Measurements from ENCODE around the gene DRC3. TPM values are rescaled to one million over a fixed set of nuclear protein-coding genes. Genes with fewer than 3 reads are reported as not detected.

The DRC3 gene
- total RNA-seq, 1 experiment from 2014 or later = 2.3 TPM

GRCh38 chr17:17944242-17944641 lies 28.4 kb upstream of the DRC3 start:
- intact Hi-C loops (cut with micrococcal nuclease) = no loop called here
- no peak for TF ChIP-seq CTCF (IDR thresholded peaks at IDR 0.05; ENCODE audit: unreplicated experiment)
- no peaks in the 10 kb centered on the region for H3K36me3 Mint-ChIP-seq (ENCODE audit: insufficient read depth, unreplicated experiment)
- no peak overlapping the region for H3K4me3 Mint-ChIP-seq (ENCODE audit: unreplicated experiment)
- H3K27me3 Mint-ChIP-seq (ENCODE audit: insufficient read depth, unreplicated experiment) = no peaks in the 10 kb centered on the region
- POLR2A ChIA-PET = interaction anchor here (1.0 to 2.8 kb wide), 3 partner anchors 8 to 28 kb away, joined by 3 to 18 read pairs (median 4); partner anchors contain the start of genes DRC3 and TOM1L2
- CTCF ChIA-PET = interaction anchor here (0.7 to 1.1 kb wide), 2 partner anchors 9 to 89 kb away, joined by 3 to 4 read pairs; no protein-coding TSS in a partner anchor
- H3K27ac Mint-ChIP-seq (ENCODE audit: low read depth, unreplicated experiment) = no peak overlapping the region
- peaks cover 30% of the 10 kb centered on the region for H3K4me1 Mint-ChIP-seq (ENCODE audit: insufficient read depth, unreplicated experiment)
- H3K9me3 Mint-ChIP-seq (ENCODE audit: unreplicated experiment) = no peaks in the 10 kb centered on the region
- no TSS peak for BruUV-seq (replicated peaks)
- DNase-seq (ENCODE audit: unreplicated experiment) = no peak

GRCh38 chr17:17944743-17945142 lies 27.9 kb upstream of the DRC3 start:
- DNase-seq (ENCODE audit: unreplicated experiment) = no peak
- Mint-ChIP-seq H3K4me3 (ENCODE audit: unreplicated experiment) (no peak overlapping the region), H3K4me1 (ENCODE audit: insufficient read depth, unreplicated experiment) (peaks cover 27% of the 10 kb centered on the region), H3K27ac (ENCODE audit: low read depth, unreplicated experiment) (no peak overlapping the region), H3K27me3 (ENCODE audit: insufficient read depth, unreplicated experiment) (no peaks in the 10 kb centered on the region), H3K36me3 (ENCODE audit: insufficient read depth, unreplicated experiment) (no peaks in the 10 kb centered on the region), H3K9me3 (ENCODE audit: unreplicated experiment) (no peaks in the 10 kb centered on the region)
- ChIA-PET CTCF (interaction anchor here (0.6 to 1.1 kb wide), 2 partner anchors 35 to 88 kb away, joined by 3 to 4 read pairs; no protein-coding TSS in a partner anchor), POLR2A (interaction anchor here (0.7 to 2.8 kb wide), 5 partner anchors 8 to 250 kb away, joined by 3 to 18 read pairs (median 3); partner anchors contain the start of genes DRC3 and TOM1L2)
- TF ChIP-seq CTCF (IDR thresholded peaks at IDR 0.05; ENCODE audit: unreplicated experiment) = no peak
- BruUV-seq (replicated peaks) = no TSS peak
- intact Hi-C loops (cut with micrococcal nuclease) = no loop called here

GRCh38 chr17:17946093-17946492 lies 26.6 kb upstream of the DRC3 start:
- CTCF ChIA-PET = interaction anchor here (0.6 kb wide), 1 partner anchor 15 kb away, joined by 3 read pairs; no protein-coding TSS in a partner anchor
- Mint-ChIP-seq H3K27me3 (ENCODE audit: insufficient read depth, unreplicated experiment) (no peaks in the 10 kb centered on the region), H3K27ac (ENCODE audit: low read depth, unreplicated experiment) (no peak overlapping the region), H3K4me1 (ENCODE audit: insufficient read depth, unreplicated experiment) (peaks cover 18% of the 10 kb centered on the region), H3K36me3 (ENCODE audit: insufficient read depth, unreplicated experiment) (no peaks in the 10 kb centered on the region), H3K9me3 (ENCODE audit: unreplicated experiment) (no peaks in the 10 kb centered on the region), H3K4me3 (ENCODE audit: unreplicated experiment) (no peak overlapping the region)
- no TSS peak for BruUV-seq (replicated peaks)
- intact Hi-C loops (cut with micrococcal nuclease) = no loop called here
- DNase-seq (ENCODE audit: unreplicated experiment) = no peak
- no peak for TF ChIP-seq CTCF (IDR thresholded peaks at IDR 0.05; ENCODE audit: unreplicated experiment)
- POLR2A ChIA-PET = interaction anchor here (0.6 to 2.5 kb wide), 3 partner anchors 12 to 621 kb away, joined by 3 to 16 read pairs (median 3); partner anchors contain the start of genes DRC3 and TOM1L2

DNA sequence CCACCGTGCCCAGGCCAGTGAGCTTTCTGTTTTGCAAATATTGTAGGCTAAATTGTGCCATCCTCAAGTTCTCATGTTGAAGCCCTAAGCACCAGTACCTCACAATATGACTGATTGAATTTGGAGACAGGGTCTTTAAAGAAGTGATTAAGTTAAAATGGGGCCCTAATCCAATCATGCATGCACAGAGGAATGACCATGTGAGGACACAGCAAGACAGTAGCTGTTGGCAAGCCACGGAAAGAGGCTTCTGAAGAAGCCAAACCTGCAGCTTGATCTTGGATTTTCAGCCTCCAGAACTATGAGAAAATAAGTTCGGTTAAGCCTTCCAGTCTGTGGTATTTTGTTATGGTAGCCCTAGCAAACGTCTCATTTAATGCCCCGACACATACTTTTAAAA lies 25.4 kb upstream of the DRC3 start:
- Mint-ChIP-seq H3K36me3 (ENCODE audit: insufficient read depth, unreplicated experiment) (no peaks in the 10 kb centered on the region), H3K9me3 (ENCODE audit: unreplicated experiment) (no peaks in the 10 kb centered on the region), H3K4me1 (ENCODE audit: insufficient read depth, unreplicated experiment) (peaks cover 17% of the 10 kb centered on the region), H3K27me3 (ENCODE audit: insufficient read depth, unreplicated experiment) (no peaks in the 10 kb centered on the region), H3K27ac (ENCODE audit: low read depth, unreplicated experiment) (no peak overlapping the region), H3K4me3 (ENCODE audit: unreplicated experiment) (no peak overlapping the region)
- ChIA-PET CTCF (interaction anchor here (1.0 kb wide), 1 partner anchor 86 kb away, joined by 3 read pairs; no protein-coding TSS in a partner anchor), POLR2A (interaction anchor here (0.9 to 2.5 kb wide), 5 partner anchors 10 to 141 kb away, joined by 3 to 16 read pairs (median 3); partner anchors contain the start of genes DRC3, DRG2 and TOM1L2)
- no TSS peak for BruUV-seq (replicated peaks)
- intact Hi-C loops (cut with micrococcal nuclease) = no loop called here
- DNase-seq (ENCODE audit: unreplicated experiment) = no peak
- no peak for TF ChIP-seq CTCF (IDR thresholded peaks at IDR 0.05; ENCODE audit: unreplicated experiment)

All from MCF 10A (cell line).